ES-I3 (cell line): Measurements from ENCODE around the gene ALG12.
A peak's percentile ranks its signal among the peaks of the same experiment; 100 is the strongest.

Experiments
- H3K36me3 ChIP-seq: 2 replicates; pipeline ENCODE4 v1.6.1; 2013; ENCODE audit warnings: mild to moderate bottlenecking, low read length, control low read depth, moderate library complexity; ENCODE audit not compliant: insufficient read depth
- H3K4me1 ChIP-seq: 2 replicates; pipeline ENCODE4 v1.6.1; 2013; ENCODE audit warnings: mild to moderate bottlenecking, control low read depth, low read length; ENCODE audit not compliant: insufficient read depth
- H3K9ac ChIP-seq: 2 replicates; pipeline ENCODE4 v1.6.1; 2013; ENCODE audit warnings: low read depth, mild to moderate bottlenecking, low read length, moderate library complexity
- H3K9me3 ChIP-seq: 2 replicates; pipeline ENCODE4 v1.6.1; 2013; ENCODE audit warnings: mild to moderate bottlenecking, low read length, moderate library complexity; ENCODE audit not compliant: control insufficient read depth, insufficient read depth

Gene ALG12

GRCh38 chr22:49924113-49924833, 6.0 kb upstream of the ALG12 start:
- no peak overlapping the region for H3K9ac ChIP-seq
- no peaks in the 10 kb centered on the region for H3K9me3 ChIP-seq
- peaks cover under 1% of the 10 kb centered on the region; the same call in 1 of the 2 replicates for H3K4me1 ChIP-seq
- H3K36me3 ChIP-seq = no peaks in the 10 kb centered on the region; the same call in 1 of the 2 replicates

GRCh38 chr22:49923445-49923844, 5.2 kb upstream of the ALG12 start:
- H3K9ac ChIP-seq = no peak overlapping the region
- no peaks in the 10 kb centered on the region; the same call in 1 of the 2 replicates for H3K36me3 ChIP-seq
- peaks cover 3% of the 10 kb centered on the region; the same call in 1 of the 2 replicates for H3K4me1 ChIP-seq
- H3K9me3 ChIP-seq = no peaks in the 10 kb centered on the region

- Histone ChIP-seq H3K9me3 (no peaks in the 10 kb centered on the region), H3K9ac (no peak overlapping the region), H3K4me1 (peaks cover 3% of the 10 kb centered on the region; the same call in 1 of the 2 replicates), H3K36me3 (no peaks in the 10 kb centered on the region; the same call in 1 of the 2 replicates)
Measured at GRCh38 chr22:49922926-49923325, 4.7 kb upstream of the ALG12 start.

GRCh38 chr22:49922484-49922883, 4.2 kb upstream of the ALG12 start:
- Histone ChIP-seq H3K9ac (no peak overlapping the region), H3K9me3 (no peaks in the 10 kb centered on the region), H3K36me3 (no peaks in the 10 kb centered on the region; the same call in 1 of the 2 replicates), H3K4me1 (peaks cover 3% of the 10 kb centered on the region; the same call in 1 of the 2 replicates)

- Histone ChIP-seq H3K36me3 (no peaks in the 10 kb centered on the region; the same call in 1 of the 2 replicates), H3K4me1 (peaks cover 3% of the 10 kb centered on the region; the same call in 1 of the 2 replicates), H3K9ac (no peak overlapping the region), H3K9me3 (no peaks in the 10 kb centered on the region)
Measured at GRCh38 chr22:49921508-49922278, 3.5 kb upstream of the ALG12 start.

- no peaks in the 10 kb centered on the region; the same call in 1 of the 2 replicates for H3K36me3 ChIP-seq
- H3K9me3 ChIP-seq = no peaks in the 10 kb centered on the region
- peaks cover 3% of the 10 kb centered on the region; the same call in 1 of the 2 replicates for H3K4me1 ChIP-seq
- no peak overlapping the region for H3K9ac ChIP-seq
Measured at GRCh38 chr22:49920859-49921258, 2.6 kb upstream of the ALG12 start.

GRCh38 chr22:49918911-49919881, 958 bp upstream of the ALG12 start:
- Histone ChIP-seq H3K9ac (peak overlapping the region; percentile 93), H3K9me3 (no peaks in the 10 kb centered on the region), H3K36me3 (no peaks in the 10 kb centered on the region), H3K4me1 (peaks cover 3% of the 10 kb centered on the region; the same call in 1 of the 2 replicates)

GRCh38 chr22:49916831-49917230, 1.4 kb downstream of the ALG12 start:
- H3K4me1 ChIP-seq = peaks cover 3% of the 10 kb centered on the region; the same call in 1 of the 2 replicates
- H3K9ac ChIP-seq = no peak overlapping the region; the same call in 1 of the 2 replicates
- no peaks in the 10 kb centered on the region for H3K36me3 ChIP-seq
- no peaks in the 10 kb centered on the region for H3K9me3 ChIP-seq

GRCh38 chr22:49915610-49916009, 2.6 kb downstream of the ALG12 start:
- no peaks in the 10 kb centered on the region for H3K9me3 ChIP-seq
- H3K36me3 ChIP-seq = no peaks in the 10 kb centered on the region
- H3K9ac ChIP-seq = no peak overlapping the region
- H3K4me1 ChIP-seq = peaks cover 3% of the 10 kb centered on the region; the same call in 1 of the 2 replicates

- H3K4me1 ChIP-seq = peaks cover 2% of the 10 kb centered on the region; the same call in 1 of the 2 replicates
- H3K9me3 ChIP-seq = no peaks in the 10 kb centered on the region
- no peaks in the 10 kb centered on the region for H3K36me3 ChIP-seq
Measured at GRCh38 chr22:49914256-49914655, 4.0 kb downstream of the ALG12 start.

GRCh38 chr22:49913446-49913845, 4.8 kb downstream of the ALG12 start:
- Histone ChIP-seq H3K9me3 (no peaks in the 10 kb centered on the region), H3K36me3 (no peaks in the 10 kb centered on the region), H3K4me1 (no peaks in the 10 kb centered on the region), H3K9ac (no peak overlapping the region)

More at GRCh38 chr22:49914256-49914655, 4.0 kb downstream of the ALG12 start:
- no peak overlapping the region for H3K9ac ChIP-seq

- Histone ChIP-seq H3K9me3 (no peaks in the 10 kb centered on the region), H3K4me1 (no peaks in the 10 kb centered on the region), H3K36me3 (no peaks in the 10 kb centered on the region), H3K9ac (no peak overlapping the region)
Measured at GRCh38 chr22:49913026-49913425, 5.2 kb downstream of the ALG12 start.

GRCh38 chr22:49911881-49912625, 6.2 kb downstream of the ALG12 start:
- no peaks in the 10 kb centered on the region for H3K4me1 ChIP-seq
- H3K36me3 ChIP-seq = no peaks in the 10 kb centered on the region
- H3K9ac ChIP-seq = no peak overlapping the region
- no peaks in the 10 kb centered on the region for H3K9me3 ChIP-seq
